Islet precursor cell (in vitro differentiated cells): ENCODE results near the gene ZFAND3.
"Not testable (repeated sequence)": the region's sequence is repeated elsewhere in the genome, so short reads cannot be mapped to it uniquely, and the experiment has no call there.

Source experiments
- DNase-seq: peaks from one replicate; pipeline ENCODE4 v3.0.0-alpha.2; 2018

The ZFAND3 gene

GRCh38 chr6:38016824-38017223 is 197.3 kb downstream of the ZFAND3 start:
- DNase-seq = no peak

DNA sequence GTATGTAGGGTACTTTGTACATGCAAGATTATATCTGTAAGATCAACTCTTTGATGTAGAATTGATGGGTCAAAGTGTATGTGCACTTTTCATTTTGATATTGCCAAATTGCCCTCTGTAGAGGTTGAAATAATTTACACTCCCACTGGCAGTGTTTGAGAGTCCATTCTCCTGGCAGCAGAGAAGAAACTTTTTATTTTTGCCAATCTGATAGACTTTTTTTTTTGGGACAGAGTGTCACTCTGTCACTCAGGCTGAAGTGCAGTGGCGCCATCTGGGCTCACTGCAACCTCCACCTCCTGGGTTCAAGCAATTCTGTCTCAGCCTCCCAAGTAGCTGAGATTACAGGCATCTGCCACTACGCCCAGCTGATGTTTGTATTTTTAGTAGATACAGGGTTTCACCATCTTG is 199.2 kb downstream of the ZFAND3 start:
- DNase-seq = no peak

DNA sequence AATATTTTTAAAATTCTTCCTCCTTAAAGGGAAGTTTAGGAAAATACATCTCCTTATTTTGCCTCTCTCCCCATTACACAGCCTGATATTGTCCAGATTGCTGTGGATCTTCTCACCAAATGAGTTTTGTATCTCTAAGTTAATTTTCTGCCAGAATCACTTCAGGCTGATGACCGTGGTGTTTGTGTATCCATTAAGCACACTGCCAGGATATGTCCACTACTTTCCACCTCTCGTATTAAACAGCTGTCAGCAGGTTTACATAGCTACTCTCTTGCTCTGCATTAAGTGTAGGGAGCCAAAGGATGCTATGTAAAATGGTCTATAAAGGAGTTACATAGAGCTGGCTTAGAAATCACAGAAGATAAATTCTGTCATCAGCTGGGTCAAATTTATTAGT is 201.1 kb downstream of the ZFAND3 start:
- no peak for DNase-seq

DNA sequence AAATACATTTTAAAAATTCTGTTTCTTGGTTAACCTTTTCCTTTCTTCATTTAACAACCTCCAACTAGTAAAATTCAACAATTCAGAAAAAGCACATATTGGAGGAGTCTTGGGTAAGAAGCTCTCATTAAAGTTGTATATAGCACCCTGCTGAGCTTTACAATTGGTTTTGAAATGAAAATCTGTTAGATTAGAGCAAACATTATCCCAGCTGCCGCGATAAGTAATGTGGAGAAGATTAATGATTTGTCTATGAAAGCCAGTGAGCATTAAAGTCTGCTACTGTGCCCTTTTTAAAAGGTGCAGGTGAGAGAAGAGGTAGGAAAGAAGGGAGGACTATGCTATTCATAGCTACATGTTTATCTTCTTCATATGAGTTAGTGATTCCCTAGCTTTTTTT is 201.5 kb downstream of the ZFAND3 start:
- DNase-seq = no peak

GRCh38 chr6:38021571-38021970 is 202.0 kb downstream of the ZFAND3 start:
- no peak for DNase-seq

GRCh38 chr6:38022688-38023087 is 203.2 kb downstream of the ZFAND3 start:
- no peak for DNase-seq

- DNase-seq = no peak
These were observed 205.4 kb downstream of the ZFAND3 start for GRCh38 chr6:38024908-38025307.

DNA sequence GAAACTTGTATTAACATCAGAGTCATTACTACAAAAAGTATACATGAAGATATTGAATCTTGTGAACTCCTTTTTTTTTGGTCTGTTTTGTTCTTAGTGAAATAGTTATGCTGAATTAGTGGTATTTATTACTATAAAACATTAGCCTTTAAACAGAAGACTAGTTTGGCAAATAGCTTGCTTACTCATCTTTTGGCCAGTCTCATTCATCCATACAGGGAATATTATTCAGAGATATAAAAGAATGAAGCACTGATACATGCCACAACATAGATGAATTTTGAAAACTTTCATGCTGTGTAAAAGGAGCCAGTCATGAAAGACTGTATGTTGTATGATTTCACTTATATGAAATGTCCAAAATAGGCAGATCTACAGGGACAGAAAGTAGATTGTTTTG is 205.9 kb downstream of the ZFAND3 start:
- no peak for DNase-seq

DNA sequence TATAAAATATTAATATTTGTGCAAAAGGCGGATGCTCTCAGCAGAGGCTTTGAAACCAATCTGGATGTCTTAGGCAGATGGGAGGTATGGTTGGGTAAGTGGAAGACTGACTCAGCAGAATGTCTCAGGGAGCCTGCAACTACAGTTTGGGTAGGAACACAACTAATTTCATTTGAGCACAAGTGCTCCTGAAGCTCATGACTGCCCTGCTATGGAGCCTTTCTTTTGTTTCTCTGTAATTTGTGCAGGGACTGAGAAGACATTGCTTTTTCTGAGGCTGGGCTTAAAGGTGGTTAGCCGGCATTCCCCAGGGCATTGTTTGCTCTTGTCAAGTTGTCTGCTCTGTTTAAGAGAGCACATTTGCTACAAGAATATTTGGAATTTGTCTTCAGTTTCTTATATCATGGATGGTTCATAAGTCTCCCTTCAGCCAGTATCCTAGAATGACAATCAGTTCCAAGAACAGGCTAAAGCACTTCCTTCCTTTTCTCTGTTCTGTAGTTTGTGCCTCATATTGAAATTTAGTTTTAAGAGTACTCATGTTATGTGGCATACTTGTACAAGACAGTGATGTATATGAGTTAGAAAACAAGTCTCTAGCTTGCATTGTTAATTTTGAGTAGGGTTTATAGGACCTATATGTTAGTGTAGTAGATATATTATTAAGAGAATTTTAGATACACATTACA is 208.3 kb downstream of the ZFAND3 start:
- peak; percentile 55 for DNase-seq

DNA sequence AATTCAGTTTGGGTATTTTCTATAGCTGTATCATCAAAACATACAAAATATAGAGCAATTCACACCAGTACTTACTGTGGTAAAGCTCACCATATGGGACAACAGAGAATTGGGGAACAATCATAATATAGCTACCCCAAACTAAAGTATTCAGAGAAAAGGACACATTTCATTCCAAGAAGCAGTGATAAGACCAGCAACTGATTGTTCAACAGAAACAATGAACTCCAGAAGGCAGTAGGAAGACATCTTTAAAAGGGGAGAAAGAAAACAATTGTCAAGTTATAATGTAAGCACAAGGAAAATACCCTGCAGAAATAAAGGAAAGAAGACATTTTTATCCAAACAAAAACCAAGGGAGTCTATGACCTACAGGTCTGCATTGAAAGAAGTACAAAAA is 210.9 kb downstream of the ZFAND3 start:
- no peak for DNase-seq

- no peak for DNase-seq
These were observed 213.3 kb downstream of the ZFAND3 start for GRCh38 chr6:38032797-38033196.

- no peak for DNase-seq
These were observed 214.0 kb downstream of the ZFAND3 start for GRCh38 chr6:38033442-38033982.

- DNase-seq = no peak
These were observed 214.9 kb downstream of the ZFAND3 start for GRCh38 chr6:38034274-38034914.

DNA sequence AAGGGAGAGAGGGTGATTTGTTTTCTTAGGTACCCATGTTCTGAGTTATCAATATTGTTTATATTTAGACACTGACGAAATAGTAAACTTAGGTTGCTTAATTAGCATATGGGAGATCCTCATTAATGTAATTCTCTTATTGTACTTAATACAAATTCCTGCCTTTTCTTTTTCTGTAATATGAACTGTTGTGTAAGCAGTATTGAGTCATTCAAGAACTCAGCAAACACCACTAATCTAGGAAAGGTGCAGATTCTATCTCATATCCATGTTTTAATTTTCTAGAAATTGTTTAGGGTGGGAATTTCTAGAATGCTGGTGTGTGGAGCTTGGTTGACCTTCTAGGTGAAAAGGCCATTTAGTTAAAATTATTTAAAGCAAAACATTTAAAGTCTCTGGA is 216.0 kb downstream of the ZFAND3 start:
- no peak for DNase-seq

DNA sequence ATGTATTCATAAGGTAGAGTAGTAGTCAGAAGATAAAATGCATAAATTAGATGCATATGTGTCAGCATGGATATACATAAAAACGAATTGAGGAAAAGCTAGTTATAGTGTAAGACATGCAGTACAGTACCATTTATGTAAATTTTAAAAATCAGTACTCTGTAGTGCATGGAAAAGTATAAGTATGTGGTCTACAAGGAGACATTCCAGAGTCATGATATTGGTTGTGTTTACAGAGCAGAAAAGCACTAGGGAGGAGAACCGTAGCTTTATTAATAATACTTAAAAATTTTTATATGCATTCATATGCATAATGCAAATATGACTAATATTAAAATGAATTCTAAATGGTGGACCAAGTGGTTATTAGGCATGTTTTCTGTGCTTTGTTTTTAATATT is 220.0 kb downstream of the ZFAND3 start:
- no peak for DNase-seq

- no peak for DNase-seq
These were observed 220.7 kb downstream of the ZFAND3 start for GRCh38 chr6:38040254-38040653.

GRCh38 chr6:38043259-38043753 is 223.8 kb downstream of the ZFAND3 start:
- no peak for DNase-seq

GRCh38 chr6:38045701-38046305 is 226.3 kb downstream of the ZFAND3 start:
- DNase-seq = no peak

DNA sequence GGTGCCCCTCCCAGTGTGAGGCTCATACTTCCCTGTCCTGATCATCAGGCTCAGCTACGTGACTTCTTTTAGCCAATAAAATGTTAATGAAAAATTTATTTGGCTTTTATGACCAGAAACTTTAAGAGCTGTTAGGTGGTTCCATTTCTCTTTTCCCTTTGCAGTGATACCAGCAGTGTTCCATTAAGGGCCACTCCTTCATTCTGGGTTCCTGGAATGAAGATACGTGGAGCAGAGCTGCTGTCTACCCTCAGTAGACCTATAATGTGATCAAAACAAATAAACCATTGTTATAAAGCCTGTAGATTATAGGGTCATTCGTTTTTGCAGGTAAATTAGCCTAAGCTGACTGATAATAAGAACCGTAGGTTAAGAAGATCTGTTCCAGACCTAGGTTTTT is 228.0 kb downstream of the ZFAND3 start:
- DNase-seq = no peak

DNA sequence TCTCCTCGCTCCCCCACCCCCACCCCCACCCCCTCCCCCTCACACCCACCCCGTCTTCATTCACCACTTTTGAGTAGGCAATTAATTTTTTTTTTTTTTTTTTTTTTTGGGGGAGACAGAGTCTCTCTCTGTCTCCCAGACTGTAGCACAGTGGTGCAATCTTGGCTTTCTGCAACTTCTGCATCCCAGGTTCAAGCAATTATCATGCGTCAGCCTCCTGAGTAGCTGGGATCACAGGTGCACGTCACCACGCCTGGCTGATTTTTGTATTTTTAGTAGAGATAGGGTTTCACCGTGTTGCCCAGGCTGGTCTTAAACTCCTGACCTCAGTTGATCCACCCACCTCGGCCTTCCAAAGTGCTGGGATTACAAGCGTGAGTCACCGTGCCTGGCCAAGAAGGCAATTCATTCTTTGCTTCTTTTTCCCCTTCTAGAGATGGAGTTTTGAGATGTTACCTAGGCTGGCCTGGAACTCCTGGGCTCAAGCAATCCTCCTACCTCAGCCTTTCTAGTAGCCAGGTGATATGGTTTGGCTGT is 230.4 kb downstream of the ZFAND3 start:
- not testable (repeated sequence) for DNase-seq

- no peak for DNase-seq
These were observed 232.4 kb downstream of the ZFAND3 start for GRCh38 chr6:38051819-38052434.

DNA sequence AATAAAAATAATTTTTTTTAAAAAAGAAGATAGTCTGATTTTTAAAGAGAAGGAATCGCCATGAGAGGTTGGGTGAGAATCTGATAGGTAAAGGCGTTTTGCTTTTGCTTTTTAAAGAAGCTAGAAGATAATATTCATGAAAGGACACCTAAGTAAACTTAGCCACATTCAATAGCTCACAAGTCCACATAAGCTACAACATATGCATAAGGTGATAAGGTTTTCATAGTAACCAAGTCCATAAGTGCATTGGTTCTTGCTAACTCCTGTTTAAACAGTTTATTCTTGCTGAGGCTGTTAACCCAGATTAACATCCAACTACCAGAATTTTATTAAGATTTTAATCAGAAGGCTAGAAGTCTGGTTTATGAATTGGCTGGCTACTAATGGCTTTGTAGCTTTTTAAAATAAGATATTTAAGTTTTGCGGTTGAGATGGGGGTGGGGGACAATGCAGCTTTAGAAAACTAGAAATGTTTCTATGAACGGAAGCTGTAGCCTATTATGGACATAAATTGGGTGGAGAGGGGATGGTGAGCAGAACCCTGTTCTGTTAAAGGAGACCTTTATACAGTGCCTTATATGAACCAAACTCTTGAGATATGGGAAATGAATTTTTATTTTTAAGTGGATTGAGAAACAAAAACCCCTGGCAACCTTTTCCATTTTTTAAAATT is 235.1 kb downstream of the ZFAND3 start:
- DNase-seq = no peak

DNA sequence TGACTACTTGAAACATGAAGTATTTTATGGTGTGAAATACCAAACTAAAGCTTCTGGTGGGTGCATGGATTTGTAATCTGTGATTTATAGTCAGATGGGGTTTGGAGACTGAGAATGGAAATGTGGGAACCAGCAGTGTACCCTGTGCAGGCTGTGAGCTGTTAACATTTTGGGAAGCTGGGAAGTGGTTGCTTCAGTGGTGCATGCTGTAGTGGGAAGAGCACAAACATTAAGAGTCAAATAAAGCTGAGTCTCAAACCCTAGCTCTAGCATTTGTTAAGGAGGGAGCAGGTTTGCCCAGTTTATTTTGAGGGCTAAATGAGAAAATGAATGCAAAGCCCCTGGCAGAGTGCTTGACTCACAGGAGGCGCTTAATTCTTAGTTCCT is 235.7 kb downstream of the ZFAND3 start:
- DNase-seq = no peak
